SK-N-MC (cell line): ENCODE data around the gene ALKAL2.

Experiments used
- DNase-seq: peaks from one replicate; pipeline ENCODE4 v3.0.0-alpha.2; 2011; ENCODE audit warnings: low read depth, low spot score
- H3K27ac ChIP-seq: fragments of 200-600 bp; sonication (generic); 2 replicates; pipeline ENCODE4 v1.5.1; 2016; ENCODE audit warnings: mixed run types
- H3K36me3 ChIP-seq: fragments of 200-600 bp; sonication (generic); 2 replicates; pipeline ENCODE4 v1.6.1; 2017; ENCODE audit warnings: antibody characterized with exemption, low read length, mixed read lengths; ENCODE audit not compliant: insufficient read depth
- H3K4me3 ChIP-seq: fragments of 200-600 bp; sonication (generic); 2 replicates; pipeline ENCODE4 v1.5.1; 2016
- H3K9ac ChIP-seq: fragments of 200-600 bp; sonication (generic); 2 replicates; pipeline ENCODE4 v1.8.0; 2017; ENCODE audit warnings: mixed run types, mixed read lengths; ENCODE audit not compliant: insufficient read length
- H3K9me3 ChIP-seq: fragments of 200-600 bp; sonication (generic); 2 replicates; pipeline ENCODE4 v1.6.1; 2017; ENCODE audit warnings: low read depth, mild to moderate bottlenecking, antibody characterized with exemption, low read length, moderate library complexity, mixed read lengths
- EZH2 ChIP-seq: fragments of 200-600 bp; sonication (generic); IDR thresholded peaks from one replicate; pipeline ENCODE4 v1.6.1; 2017; ENCODE audit warnings: antibody characterized with exemption
- FOXP2 ChIP-seq: optimal IDR thresholded peaks from 2 replicates; pipeline ENCODE3; 2011; ENCODE audit warnings: mild to moderate bottlenecking, moderate library complexity; ENCODE audit not compliant: insufficient read depth; ENCODE audit errors: extremely low read length, control extremely low read depth
- POLR2AphosphoS5 ChIP-seq: IDR thresholded peaks from 2 replicates; pipeline ENCODE4 v1.6.1; 2012; ENCODE audit warnings: mild to moderate bottlenecking, low read depth, low read length, borderline replicate concordance

ALKAL2 gene

GRCh38 chr2:269356-270030, 18.4 kb downstream of the ALKAL2 start:
- Histone ChIP-seq H3K9ac (no peak overlapping the region), H3K4me3 (no peak overlapping the region), H3K9me3 (no peaks in the 10 kb centered on the region), H3K27ac (no peak overlapping the region), H3K36me3 (peaks cover 35% of the 10 kb centered on the region)
- no peak for DNase-seq
- no peak for TF ChIP-seq FOXP2
- TF ChIP-seq POLR2AphosphoS5 = no peak
- TF ChIP-seq EZH2 = no peak

- H3K27ac ChIP-seq = no peak overlapping the region
- H3K36me3 ChIP-seq = peaks cover 27% of the 10 kb centered on the region
- DNase-seq = no peak
- 0 out of 2 replicates have a peak, but pooled peaks cover 2% of the 10 kb centered on the region for H3K9me3 ChIP-seq
- no peak overlapping the region for H3K9ac ChIP-seq
- TF ChIP-seq POLR2AphosphoS5 (no peak), FOXP2 (no peak), EZH2 (no peak)
- H3K4me3 ChIP-seq = no peak overlapping the region
These were observed 19.6 kb downstream of the ALKAL2 start for GRCh38 chr2:268323-268722.

GRCh38 chr2:264493-265468, 23.1 kb downstream of the ALKAL2 start, which contains the start of gene ACP1:
Gene ACP1 (plus strand): TSS chr2:264947. CDS start chr2:264965, 18 bp downstream.
- peak; percentile 50 for DNase-seq
- H3K4me3 ChIP-seq = peak within 1 kb of the TSS; percentile 99
- no peak for TF ChIP-seq FOXP2
- no peak for TF ChIP-seq EZH2
- peak; percentile 93 for TF ChIP-seq POLR2AphosphoS5
- H3K9ac ChIP-seq = peak within 1 kb of the TSS; percentile 97
- H3K27ac ChIP-seq = peak within 1 kb of the TSS; percentile 52
- H3K9me3 ChIP-seq = peaks cover 13% of the 10 kb centered on the region; the same call in 1 of the 2 replicates
- H3K36me3 ChIP-seq = peaks cover 32% of the 10 kb centered on the region

GRCh38 chr2:263774-264492, 24.0 kb downstream of the ALKAL2 start, which contains the start of gene SH3YL1:
Gene SH3YL1 (minus strand): TSS chr2:264032. CDS start chr2:263984, 48 bp downstream.
- DNase-seq = no peak
- Histone ChIP-seq H3K9me3 (peaks cover 13% of the 10 kb centered on the region; the same call in 1 of the 2 replicates), H3K4me3 (peak within 1 kb of the TSS; percentile 99), H3K27ac (peak within 1 kb of the TSS; percentile 52; the same call in 1 of the 2 replicates), H3K9ac (peak within 1 kb of the TSS; percentile 97), H3K36me3 (peaks cover 30% of the 10 kb centered on the region)
- TF ChIP-seq EZH2 (no peak), POLR2AphosphoS5 (no peak), FOXP2 (no peak)

GRCh38 chr2:263022-263738, 24.7 kb downstream of the ALKAL2 start:
- no peak overlapping the region for H3K9ac ChIP-seq
- no peak overlapping the region for H3K4me3 ChIP-seq
- TF ChIP-seq EZH2 (no peak), FOXP2 (no peak), POLR2AphosphoS5 (no peak)
- no peak for DNase-seq
- no peak overlapping the region for H3K27ac ChIP-seq
- peaks cover 16% of the 10 kb centered on the region; the same call in 1 of the 2 replicates for H3K9me3 ChIP-seq
- peaks cover 38% of the 10 kb centered on the region for H3K36me3 ChIP-seq

- H3K4me3 ChIP-seq = no peak overlapping the region
- no peak for TF ChIP-seq POLR2AphosphoS5
- no peak for TF ChIP-seq FOXP2
- no peak for TF ChIP-seq EZH2
- no peak for DNase-seq
- H3K9me3 ChIP-seq = peaks cover 21% of the 10 kb centered on the region; the same call in 1 of the 2 replicates
- H3K36me3 ChIP-seq = peaks cover 38% of the 10 kb centered on the region
- H3K9ac ChIP-seq = no peak overlapping the region
- H3K27ac ChIP-seq = no peak overlapping the region
These were observed 25.8 kb downstream of the ALKAL2 start for GRCh38 chr2:262117-262516.

GRCh38 chr2:260507-261161, 27.3 kb downstream of the ALKAL2 start:
- no peak overlapping the region for H3K9ac ChIP-seq
- no peak for TF ChIP-seq FOXP2
- TF ChIP-seq EZH2 = no peak
- no peak for TF ChIP-seq POLR2AphosphoS5
- no peak overlapping the region for H3K27ac ChIP-seq
- H3K9me3 ChIP-seq = peaks cover 21% of the 10 kb centered on the region; the same call in 1 of the 2 replicates
- H3K36me3 ChIP-seq = peaks cover 38% of the 10 kb centered on the region
- DNase-seq = no peak
- H3K4me3 ChIP-seq = no peak overlapping the region
